ENCODE results near the gene ABCA1. TPM values are rescaled to one million over a fixed set of nuclear protein-coding genes. Genes with fewer than 3 reads are reported as not detected.
A peak's percentile ranks its signal among the peaks of the same experiment; 100 is the strongest.

Gene ABCA1
- total RNA-seq, 3 donors from 2014 or later (not counting 1 experiment from before 2014, with no cell fraction given), result 1.9 to 10.8 (median 4.8) TPM

- H3K4me1 Mint-ChIP-seq, result no peaks in the 10 kb centered on the region
- DNase-seq (no peak), ATAC-seq (no peak)
- H3K27me3 Mint-ChIP-seq (ENCODE audit: low read depth in 2 of 2), result peaks cover 0 to 7% of the 10 kb centered on the region in 2 donors
- no peaks in the 10 kb centered on the region for H3K36me3 Mint-ChIP-seq
- no peak for TF ChIP-seq CTCF (IDR thresholded peaks at IDR 0.05)
- H3K4me3 Mint-ChIP-seq, result no peak overlapping the region
- Histone ChIP-seq H3K4me3 (ENCODE audit: low read length) (no peak overlapping the region), H3K36me3 (ENCODE audit: control insufficient read depth, insufficient read depth, low read length) (no peaks in the 10 kb centered on the region), H3K4me1 (ENCODE audit: control insufficient read depth, insufficient read depth, low read length) (peaks cover 6% of the 10 kb centered on the region), H3K9me3 (ENCODE audit: control insufficient read depth, insufficient read depth, low read length) (no peaks in the 10 kb centered on the region), H3K27ac (ENCODE audit: low read length) (no peak overlapping the region), H3K27me3 (ENCODE audit: control insufficient read depth, insufficient read depth, low read length) (no peaks in the 10 kb centered on the region)
- H3K9me3 Mint-ChIP-seq, result no peaks in the 10 kb centered on the region
- intact Hi-C loops (cut with micrococcal nuclease), result no loop called here
- 92% methylated on average over 7 of the region's 7 CpGs for WGBS (ENCODE audit: insufficient coverage)
- no peak overlapping the region for H3K27ac Mint-ChIP-seq
These were observed 161.9 kb downstream of the ABCA1 start for GRCh38 chr9:104766025-104766424.

- WGBS (ENCODE audit: insufficient coverage), result 80% methylated on average over 5 of the region's 5 CpGs
- no peak for TF ChIP-seq CTCF (IDR thresholded peaks at IDR 0.05)
- Mint-ChIP-seq H3K4me1 (no peaks in the 10 kb centered on the region), H3K9me3 (no peaks in the 10 kb centered on the region), H3K27me3 (ENCODE audit: low read depth in 2 of 2) (peaks cover 0 to 3% of the 10 kb centered on the region in 2 donors), H3K27ac (no peak overlapping the region), H3K36me3 (no peaks in the 10 kb centered on the region), H3K4me3 (peak overlapping the region; percentile 88)
- no peak for ATAC-seq
- DNase-seq, result no peak
- intact Hi-C loops (cut with micrococcal nuclease), result no loop called here
- no peak overlapping the region for H3K27ac ChIP-seq (ENCODE audit: low read length)
- no peak overlapping the region for H3K4me3 ChIP-seq (ENCODE audit: low read length)
- peaks cover 6% of the 10 kb centered on the region for H3K4me1 ChIP-seq (ENCODE audit: control insufficient read depth, insufficient read depth, low read length)
- H3K36me3 ChIP-seq (ENCODE audit: control insufficient read depth, insufficient read depth, low read length), result no peaks in the 10 kb centered on the region
- H3K27me3 ChIP-seq (ENCODE audit: control insufficient read depth, insufficient read depth, low read length), result no peaks in the 10 kb centered on the region
- no peaks in the 10 kb centered on the region for H3K9me3 ChIP-seq (ENCODE audit: control insufficient read depth, insufficient read depth, low read length)
These were observed 162.8 kb downstream of the ABCA1 start for GRCh38 chr9:104765138-104765537.

GRCh38 chr9:104758974-104759373, 169.0 kb downstream of the ABCA1 start:
- no peak overlapping the region for H3K27ac ChIP-seq (ENCODE audit: low read length)
- DNase-seq (no peak), ATAC-seq (no peak)
- H3K27me3 ChIP-seq (ENCODE audit: control insufficient read depth, insufficient read depth, low read length), result no peaks in the 10 kb centered on the region
- no peak overlapping the region for H3K4me3 ChIP-seq (ENCODE audit: low read length)
- Mint-ChIP-seq H3K4me3 (no peak overlapping the region), H3K4me1 (no peaks in the 10 kb centered on the region), H3K27ac (no peak overlapping the region), H3K9me3 (no peaks in the 10 kb centered on the region), H3K36me3 (no peaks in the 10 kb centered on the region), H3K27me3 (ENCODE audit: low read depth in 2 of 2) (no peaks in the 10 kb centered on the region)
- WGBS (ENCODE audit: insufficient coverage), result 77% methylated on average over 2 of the region's 3 CpGs
- TF ChIP-seq CTCF (IDR thresholded peaks at IDR 0.05), result no peak
- intact Hi-C loops (cut with micrococcal nuclease), result no loop called here
- no peaks in the 10 kb centered on the region for H3K4me1 ChIP-seq (ENCODE audit: control insufficient read depth, insufficient read depth, low read length)
- H3K9me3 ChIP-seq (ENCODE audit: control insufficient read depth, insufficient read depth, low read length), result no peaks in the 10 kb centered on the region
- peaks cover 5% of the 10 kb centered on the region for H3K36me3 ChIP-seq (ENCODE audit: control insufficient read depth, insufficient read depth, low read length)

- no peak overlapping the region for H3K27ac ChIP-seq (ENCODE audit: low read length)
- no peak overlapping the region for H3K4me3 Mint-ChIP-seq
- H3K4me1 Mint-ChIP-seq, result peaks cover 19 to 25% of the 10 kb centered on the region in 2 donors
- intact Hi-C loops (cut with micrococcal nuclease), result no loop called here
- H3K9me3 Mint-ChIP-seq, result no peaks in the 10 kb centered on the region
- peaks cover 16% of the 10 kb centered on the region for H3K36me3 Mint-ChIP-seq
- H3K27me3 Mint-ChIP-seq (ENCODE audit: low read depth in 2 of 2), result no peaks in the 10 kb centered on the region
- no peak overlapping the region for H3K27ac Mint-ChIP-seq
- H3K27me3 ChIP-seq (ENCODE audit: control insufficient read depth, insufficient read depth, low read length), result no peaks in the 10 kb centered on the region
- ATAC-seq (no peak), DNase-seq (no peak)
- no peak overlapping the region for H3K4me3 ChIP-seq (ENCODE audit: low read length)
- peaks cover 8% of the 10 kb centered on the region for H3K4me1 ChIP-seq (ENCODE audit: control insufficient read depth, insufficient read depth, low read length)
- H3K9me3 ChIP-seq (ENCODE audit: control insufficient read depth, insufficient read depth, low read length), result no peaks in the 10 kb centered on the region
- 77% methylated on average over 2 of the region's 3 CpGs for WGBS (ENCODE audit: insufficient coverage)
- peaks cover 12% of the 10 kb centered on the region for H3K36me3 ChIP-seq (ENCODE audit: control insufficient read depth, insufficient read depth, low read length)
- TF ChIP-seq CTCF (IDR thresholded peaks at IDR 0.05), result no peak
These were observed 177.7 kb downstream of the ABCA1 start for GRCh38 chr9:104750185-104750767.

All from natural killer cell (primary cell).